NCI-H460 (cell line): Measurements from ENCODE around the gene KCTD13. TPM values are rescaled to one million over a fixed set of nuclear protein-coding genes. Genes with fewer than 3 reads are reported as not detected.
"Not testable (repeated sequence)": the region's sequence is repeated elsewhere in the genome, so short reads cannot be mapped to it uniquely, and the experiment has no call there.

ENCODE experiments used
- DNase-seq: peaks from one replicate; pipeline ENCODE4 v3.0.0-alpha.2; 2016; ENCODE audit warnings: low read depth; ENCODE audit errors: extremely low read depth
- polyA plus RNA-seq: library from polyadenylated mRNA; depleted of rRNA; stranded (reverse); fragments of >200 nt; gene quantifications from 2 replicates; pipeline ENCODE4 v1.2.3, GENCODE V29; 2014; cell fraction: nucleus; rRNA removed
- total RNA-seq: library from RNA; depleted of rRNA; stranded (reverse); fragments of >200 nt; shearing (Covaris generic); gene quantifications from 2 replicates; pipeline ENCODE4 v1.2.3, GENCODE V29; 2014; rRNA removed

Gene KCTD13, protein sequence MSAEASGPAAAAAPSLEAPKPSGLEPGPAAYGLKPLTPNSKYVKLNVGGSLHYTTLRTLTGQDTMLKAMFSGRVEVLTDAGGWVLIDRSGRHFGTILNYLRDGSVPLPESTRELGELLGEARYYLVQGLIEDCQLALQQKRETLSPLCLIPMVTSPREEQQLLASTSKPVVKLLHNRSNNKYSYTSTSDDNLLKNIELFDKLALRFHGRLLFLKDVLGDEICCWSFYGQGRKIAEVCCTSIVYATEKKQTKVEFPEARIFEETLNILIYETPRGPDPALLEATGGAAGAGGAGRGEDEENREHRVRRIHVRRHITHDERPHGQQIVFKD
- total RNA-seq = 20.1 and 24.0 TPM in 2 replicates
- 61.0 and 67.8 TPM in 2 replicates for polyA plus RNA-seq

DNA sequence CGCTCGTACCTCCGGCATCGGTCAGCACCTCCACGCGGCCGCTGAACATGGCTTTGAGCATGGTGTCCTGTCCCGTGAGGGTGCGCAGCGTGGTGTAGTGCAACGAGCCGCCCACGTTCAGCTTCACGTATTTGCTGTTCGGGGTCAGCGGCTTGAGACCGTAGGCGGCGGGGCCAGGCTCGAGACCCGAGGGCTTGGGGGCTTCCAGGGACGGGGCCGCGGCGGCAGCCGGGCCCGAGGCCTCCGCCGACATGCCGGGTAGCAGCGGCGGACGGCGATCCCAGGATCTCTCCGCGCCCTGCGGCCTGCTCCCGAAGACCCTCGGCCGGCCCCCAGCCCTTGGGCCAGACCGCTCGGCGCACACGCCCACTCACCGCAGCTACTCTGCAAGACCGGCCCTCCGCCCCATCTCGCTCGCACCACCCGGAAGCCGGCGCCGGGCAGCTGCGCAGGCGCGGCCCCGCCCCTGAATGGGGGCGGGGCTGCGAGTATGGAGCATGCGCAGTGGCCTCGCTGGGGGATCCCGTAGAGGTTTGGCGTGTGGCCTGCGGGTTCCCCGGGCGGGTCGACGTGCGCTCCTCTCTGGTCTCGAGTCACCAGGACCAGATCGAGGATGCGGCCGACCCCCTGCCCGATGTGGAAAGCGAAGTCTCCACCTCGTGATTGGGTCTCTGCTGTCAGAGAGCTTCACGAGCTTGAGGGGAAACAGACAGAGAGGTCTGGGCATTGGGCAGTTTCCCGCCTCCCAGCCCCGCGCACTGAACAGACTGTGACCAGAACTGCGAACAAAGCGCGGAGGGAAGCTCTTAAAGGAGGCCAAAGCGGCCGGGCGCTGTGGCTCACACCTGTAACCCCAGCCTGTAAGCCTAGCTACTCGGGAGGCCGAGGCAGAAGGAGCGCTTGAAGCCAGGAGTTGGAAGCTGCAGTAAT is at the start of gene KCTD13:
KCTD13 (minus strand) TSS at position 446 of the 930 bp plus-strand sequence; CDS start at position 253, 193 bp downstream.
- DNase-seq = peak; percentile 78

DNA sequence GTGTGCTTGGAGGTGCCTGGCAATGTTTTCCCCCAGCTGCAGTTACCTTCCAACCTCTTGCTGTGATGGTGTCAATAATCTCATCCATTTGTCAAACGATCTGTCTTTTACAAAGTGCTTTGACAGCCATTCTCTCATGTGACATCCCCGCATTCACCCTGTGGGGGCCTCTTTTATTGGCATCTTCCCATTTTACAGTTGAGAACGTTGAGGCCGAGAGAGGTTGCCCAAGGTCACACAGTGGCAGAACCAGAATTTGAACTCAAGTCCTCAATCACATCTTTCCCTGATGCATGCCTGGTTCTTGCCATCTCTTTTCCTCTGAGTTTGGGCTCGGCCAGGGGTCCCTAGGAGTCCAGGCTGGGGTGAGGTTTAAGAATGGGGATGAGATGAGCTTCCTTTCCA is 49.1 kb upstream of the KCTD13 start:
- no peak for DNase-seq

GRCh38 chr16:29974291-29975133 is 48.5 kb upstream of the KCTD13 start:
- no peak for DNase-seq

GRCh38 chr16:29973384-29974246 is 47.6 kb upstream of the KCTD13 start, which contains the start of gene TAOK2:
TSS of gene TAOK2 (plus strand) at chr16:29973868. CDS start at chr16:29977773, 3,905 bp downstream.
- peak; percentile 97 for DNase-seq

GRCh38 chr16:29972992-29973383 is 47.0 kb upstream of the KCTD13 start:
- DNase-seq = no peak

GRCh38 chr16:29972500-29972899 is 46.5 kb upstream of the KCTD13 start:
- no peak for DNase-seq

DNA sequence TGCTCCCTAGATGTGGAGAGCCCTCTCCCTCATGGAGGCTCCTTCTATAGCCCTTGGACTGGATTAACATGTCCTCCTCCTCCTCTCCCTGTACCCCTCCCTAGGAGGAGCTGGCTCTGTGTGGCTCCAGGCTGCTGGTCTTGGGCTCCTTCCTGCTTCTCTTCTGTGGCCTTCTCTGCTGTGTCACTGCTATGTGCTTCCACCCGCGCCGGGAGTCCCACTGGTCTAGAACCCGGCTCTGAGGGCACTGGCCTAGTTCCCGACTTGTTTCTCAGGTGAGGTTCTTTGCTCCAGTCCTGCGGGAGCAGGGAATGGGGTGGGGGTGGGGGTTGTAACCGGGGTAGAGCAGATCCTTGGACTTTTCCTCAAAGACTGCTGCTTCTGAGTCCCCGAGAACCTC is 45.3 kb upstream of the KCTD13 start:
- no peak for DNase-seq

DNA sequence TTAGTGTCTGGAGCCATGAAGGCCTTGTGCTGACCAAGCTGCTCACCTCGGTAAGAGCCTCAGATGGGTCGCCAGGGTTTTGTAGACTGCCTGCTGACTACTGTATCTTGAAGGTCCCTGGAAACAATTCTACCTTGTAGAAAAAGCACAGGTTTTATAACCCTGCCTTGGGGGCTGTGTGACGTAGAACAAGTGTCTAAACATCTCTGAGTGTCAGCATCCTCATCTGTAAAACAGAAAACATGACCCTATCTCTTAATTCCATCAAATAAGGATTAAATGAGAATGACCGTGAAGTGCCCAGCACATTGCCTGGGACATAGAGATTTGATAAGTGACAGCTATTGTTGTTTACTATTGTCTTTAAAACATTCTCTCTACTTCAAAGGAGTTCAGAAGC is 42.2 kb upstream of the KCTD13 start:
- DNase-seq = no peak

- DNase-seq = no peak
These were observed 37.2 kb upstream of the KCTD13 start for GRCh38 chr16:29963021-29963743.

DNA sequence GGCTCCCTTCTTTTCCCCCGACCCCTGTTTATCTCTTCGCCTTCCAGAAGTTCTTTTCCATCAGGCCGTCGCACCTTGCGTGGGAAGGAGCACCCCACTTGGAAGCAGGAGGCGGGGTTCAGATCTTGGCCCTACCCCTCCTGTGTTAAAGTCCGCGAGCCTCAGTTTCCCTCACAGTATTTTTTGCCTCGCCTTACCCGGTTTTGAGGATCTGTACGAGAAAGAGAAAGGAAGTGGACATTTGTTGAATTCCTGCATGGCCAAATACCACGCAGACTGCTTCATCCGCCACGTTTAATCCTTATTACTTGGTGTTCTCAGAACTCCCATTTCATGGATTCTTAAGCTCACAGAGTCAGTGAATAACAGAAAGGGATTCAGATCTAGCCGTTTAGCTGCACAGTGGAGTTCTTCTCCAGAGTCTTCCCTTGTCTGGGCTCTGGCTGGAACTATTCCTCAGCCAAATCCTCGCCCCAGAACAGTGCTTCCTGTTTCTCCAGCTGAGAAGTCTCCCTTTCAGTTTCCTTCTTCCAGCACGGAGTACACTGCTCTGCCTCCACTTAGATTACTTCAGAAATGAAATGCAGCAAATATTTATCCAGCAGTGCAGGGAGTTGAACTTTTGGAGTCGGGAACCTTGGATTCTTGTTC is 36.4 kb upstream of the KCTD13 start:
- no peak for DNase-seq

- DNase-seq = peak; percentile 82
These were observed 35.7 kb upstream of the KCTD13 start, which contains the start of gene TMEM219 for GRCh38 chr16:29961479-29962343. TSS of gene TMEM219 (plus strand) at chr16:29962079. CDS start at chr16:29963144, 1,065 bp downstream.

DNA sequence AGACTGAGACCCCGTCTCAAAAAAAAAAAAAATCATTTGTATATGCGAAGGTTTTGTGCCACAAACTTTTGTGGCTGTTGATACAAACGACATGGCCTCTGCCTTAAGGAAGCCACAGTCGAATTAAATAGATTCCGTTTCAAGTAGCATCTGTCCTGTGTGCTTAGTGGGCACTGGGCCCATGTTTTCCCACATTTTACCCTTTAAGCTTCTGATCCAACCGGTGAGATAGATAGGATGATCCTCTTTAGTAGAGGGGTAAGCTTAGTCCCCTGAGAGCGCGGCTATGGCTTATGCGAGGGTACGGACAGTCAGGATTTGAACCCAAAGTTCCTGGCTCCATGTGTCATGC is 35.1 kb upstream of the KCTD13 start:
- no peak for DNase-seq

DNA sequence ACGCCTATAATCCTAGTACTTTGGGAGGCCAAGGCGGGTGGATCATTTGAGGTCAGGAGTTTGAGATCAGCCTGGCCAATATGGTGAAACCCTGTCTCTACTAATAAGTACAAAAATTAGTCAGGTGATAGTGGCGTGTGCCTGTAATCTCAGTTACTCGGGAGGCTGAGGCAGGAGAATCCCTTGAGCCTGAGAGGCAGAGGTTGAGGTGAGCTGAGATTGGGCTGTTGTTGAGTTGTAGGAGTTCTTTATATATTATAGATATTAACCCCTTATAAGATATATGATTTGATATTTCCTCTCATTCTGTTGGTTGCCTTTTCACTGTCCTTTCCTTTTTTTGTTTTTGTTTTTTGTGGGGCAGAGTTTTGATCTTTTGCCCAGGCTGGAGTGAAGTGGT is 33.8 kb upstream of the KCTD13 start:
- DNase-seq = not testable (repeated sequence)

GRCh38 chr16:29959293-29959692 is 33.3 kb upstream of the KCTD13 start:
- DNase-seq = no peak

- DNase-seq = no peak
These were observed 32.7 kb upstream of the KCTD13 start for GRCh38 chr16:29958756-29959155.

- DNase-seq = no peak
These were observed 25.8 kb upstream of the KCTD13 start for GRCh38 chr16:29951625-29952365.
